H1 (cell line): Measurements from ENCODE around the gene ABHD1. TPM values are rescaled to one million over a fixed set of nuclear protein-coding genes. Genes with fewer than 3 reads are reported as not detected.
A peak's percentile ranks its signal among the peaks of the same experiment; 100 is the strongest.

Experiments used
- CTCF ChIA-PET: fragments of 300-600 bp; sonication (Branson Sonifier 250); formaldehyde crosslinking; loops from one replicate; lab custom pipeline; 2021; ENCODE audit not compliant: partially characterized antibody; lab: Charles Lee
- POLR2A ChIA-PET: fragments of 300-600 bp; sonication (Branson Sonifier 250); formaldehyde crosslinking; loops from one replicate; lab custom pipeline; 2021; ENCODE audit warnings: inconsistent platforms; ENCODE audit not compliant: partially characterized antibody; lab: Charles Lee
- DNase-seq, 2 experiments: peaks; one replicate each; pipeline versions ENCODE4 v3.0.0 to v3.0.0-alpha.2; 2010 to 2022; ENCODE audit warnings: low spot score in 2 of 2, low read depth in 1 of 2, mixed read lengths in 1 of 2
- FAIRE-seq: peaks from 2 replicates; lab custom pipeline; 2011; peaks lifted over from hg19 to GRCh38; lab: Jason Lieb, UNC
- H2AFZ ChIP-seq: 2 replicates; pipeline ENCODE4 v1.8.1; 2012; ENCODE audit warnings: low read length, inconsistent platforms
- H2AK5ac ChIP-seq: 2 replicates; pipeline ENCODE4 v1.6.1; 2013; ENCODE audit warnings: low read depth, low read length
- H2BK120ac ChIP-seq: replicated peaks from 2 replicates; pipeline ENCODE3; 2013; ENCODE audit warnings: low read depth, low read length, inconsistent platforms
- H2BK12ac ChIP-seq: 2 replicates; pipeline ENCODE4 v1.6.1; 2013; ENCODE audit warnings: low read depth, low read length
- H2BK15ac ChIP-seq: 2 replicates; pipeline ENCODE4 v1.6.1; 2013; ENCODE audit warnings: low read length
- H2BK20ac ChIP-seq: 2 replicates; pipeline ENCODE4 v1.6.1; 2013; ENCODE audit warnings: low read length
- H2BK5ac ChIP-seq: 2 replicates; pipeline ENCODE4 v1.6.1; 2013; ENCODE audit warnings: low read depth, low read length
- H3K14ac ChIP-seq: 2 replicates; pipeline ENCODE4 v1.6.1; 2013; ENCODE audit warnings: inconsistent platforms; ENCODE audit not compliant: insufficient read length
- H3K18ac ChIP-seq: 2 replicates; pipeline ENCODE4 v1.6.1; 2013; ENCODE audit warnings: low read length; ENCODE audit errors: extremely low read depth
- H3K23ac ChIP-seq: 2 replicates; pipeline ENCODE4 v1.6.1; 2013; ENCODE audit warnings: inconsistent platforms; ENCODE audit not compliant: insufficient read length
- H3K23me2 ChIP-seq: 2 replicates; pipeline ENCODE4 v1.6.1; 2013; ENCODE audit warnings: low read depth, low read length
- H3K27ac ChIP-seq: 2 replicates; pipeline ENCODE4 v1.6.1; 2011; ENCODE audit warnings: low read depth, low read length, inconsistent platforms
- H3K27me3 ChIP-seq, 4 experiments: replicated peaks in 1 of 4; 1 replicate in 1 of 4; 2 replicates in 3 of 4; pipeline versions ENCODE4 v1.6.1 to v1.8.1; 2011 to 2013; ENCODE audit warnings: low read length in 3 of 4, mild to moderate bottlenecking in 3 of 4, inconsistent platforms in 2 of 4, mixed read lengths in 2 of 4, moderate library complexity in 1 of 4; ENCODE audit not compliant: control insufficient read depth in 3 of 4, insufficient read depth in 3 of 4; ENCODE audit errors: extremely low read depth in 1 of 4
- H3K36me3 ChIP-seq, 4 experiments: 2 replicates each; pipeline versions ENCODE4 v1.6.1 to v1.8.1; 2011 to 2013; ENCODE audit warnings: mild to moderate bottlenecking in 4 of 4, low read length in 3 of 4, moderate library complexity in 2 of 4, control low read depth in 1 of 4, inconsistent platforms in 1 of 4; ENCODE audit not compliant: insufficient read depth in 4 of 4, control insufficient read depth in 2 of 4
- H3K4ac ChIP-seq: replicated peaks from 2 replicates; pipeline ENCODE3; 2013; ENCODE audit warnings: low read length, low read depth, mixed read lengths, inconsistent platforms; ENCODE audit not compliant: insufficient read length
- H3K4me1 ChIP-seq, 4 experiments: replicated peaks in 1 of 4; 1 replicate in 1 of 4; 2 replicates in 3 of 4; pipeline versions ENCODE4 v1.6.1 to v1.8.1; 2011 to 2013; ENCODE audit warnings: low read length in 3 of 4, inconsistent platforms in 2 of 4, mixed read lengths in 1 of 4; ENCODE audit not compliant: insufficient read depth in 4 of 4, control insufficient read depth in 3 of 4
- H3K4me2 ChIP-seq, 2 experiments: 2 replicates each; pipeline versions ENCODE4 v1.6.1 to v1.8.1; 2011 to 2013; ENCODE audit warnings: low read depth in 2 of 2, low read length in 2 of 2, control low read depth in 1 of 2, inconsistent platforms in 1 of 2, mild to moderate bottlenecking in 1 of 2; ENCODE audit not compliant: insufficient read depth in 1 of 2
- H3K4me3 ChIP-seq, 4 experiments: fragments of 200-600, 300-600 bp in 1 of 4; sonication (generic), shearing (Covaris generic), sonication (Bioruptor Twin) in 1 of 4; 2 replicates each; pipeline versions ENCODE4 v1.5.1 to v1.8.1; 2011 to 2016; ENCODE audit warnings: low read length in 4 of 4, low read depth in 3 of 4, control low read depth in 2 of 4, inconsistent platforms in 2 of 4, mild to moderate bottlenecking in 2 of 4, mixed read lengths in 1 of 4, moderate library complexity in 1 of 4; ENCODE audit not compliant: insufficient read depth in 2 of 4; ENCODE audit errors: extremely low read depth in 1 of 4
- H3K56ac ChIP-seq: replicated peaks from 2 replicates; pipeline ENCODE3; 2013; ENCODE audit warnings: low read depth, mild to moderate bottlenecking, mixed read lengths, low read length, inconsistent platforms; ENCODE audit not compliant: insufficient read length
- H3K79me1 ChIP-seq: 2 replicates; pipeline ENCODE4 v1.6.1; 2013; ENCODE audit warnings: low read depth, low read length, control low read depth
- H3K79me2 ChIP-seq, 2 experiments: 2 replicates each; pipeline versions ENCODE4 v1.6.1 to v1.8.1; 2012 to 2013; ENCODE audit warnings: low read length in 2 of 2, mild to moderate bottlenecking in 2 of 2, inconsistent platforms in 1 of 2; ENCODE audit not compliant: insufficient read depth in 2 of 2, control insufficient read depth in 1 of 2
- H3K9ac ChIP-seq, 4 experiments: replicated peaks in 1 of 4; 1 replicate in 1 of 4; 2 replicates in 3 of 4; pipeline versions ENCODE4 v1.6.1 to v1.8.1; 2011 to 2013; ENCODE audit warnings: low read depth in 3 of 4, low read length in 3 of 4, control low read depth in 2 of 4, mild to moderate bottlenecking in 2 of 4, moderate library complexity in 2 of 4, inconsistent platforms in 1 of 4; ENCODE audit errors: extremely low read depth in 1 of 4
- H3K9me3 ChIP-seq, 2 experiments: 2 replicates each; pipeline versions ENCODE4 v1.6.1 to v1.8.1; 2012 to 2013; ENCODE audit warnings: mild to moderate bottlenecking in 2 of 2, moderate library complexity in 2 of 2, control low read depth in 1 of 2, inconsistent platforms in 1 of 2, low read depth in 1 of 2, low read length in 1 of 2, mixed read lengths in 1 of 2; ENCODE audit not compliant: insufficient read depth in 2 of 2
- H4K20me1 ChIP-seq, 2 experiments: replicated peaks in 1 of 2; 2 replicates each; pipeline versions ENCODE3 to v1.8.1; 2011 to 2013; ENCODE audit warnings: inconsistent platforms in 2 of 2, low read length in 2 of 2, mild to moderate bottlenecking in 1 of 2; ENCODE audit not compliant: insufficient read depth in 2 of 2, control insufficient read depth in 1 of 2
- H4K5ac ChIP-seq: 2 replicates; pipeline ENCODE4 v1.6.1; 2013; ENCODE audit warnings: low read length, low read depth, mixed read lengths, inconsistent platforms; ENCODE audit not compliant: insufficient read length
- H4K8ac ChIP-seq: 2 replicates; pipeline ENCODE4 v1.8.0; 2013; ENCODE audit warnings: mild to moderate bottlenecking, moderate library complexity, low read length, inconsistent platforms; ENCODE audit not compliant: insufficient read depth; ENCODE audit errors: extremely low read depth
- H4K91ac ChIP-seq: replicated peaks from 2 replicates; pipeline ENCODE3; 2013; ENCODE audit warnings: low read length, mixed read lengths, inconsistent platforms; ENCODE audit not compliant: insufficient read length
- BRCA1 ChIP-seq: IDR thresholded peaks from 2 replicates; pipeline ENCODE4 v1.6.1; 2012; ENCODE audit warnings: low read depth, low read length, improper control_type of control experiment
- CHD1 ChIP-seq: IDR thresholded peaks from 2 replicates; pipeline ENCODE4 v1.6.1; 2012; ENCODE audit warnings: low read depth, low read length, improper control_type of control experiment
- EGR1 ChIP-seq: IDR thresholded peaks from 2 replicates; pipeline ENCODE4 v1.6.1; 2011; ENCODE audit warnings: low read depth, low read length, borderline replicate concordance
- EP300 ChIP-seq, 2 experiments: IDR thresholded peaks; 1 replicate in 1 of 2; 2 replicates in 1 of 2; pipeline ENCODE4 v1.6.1; 2011 to 2012; ENCODE audit warnings: low read depth in 2 of 2, low read length in 2 of 2, mild to moderate bottlenecking in 2 of 2, borderline replicate concordance in 1 of 2, inconsistent platforms in 1 of 2, moderate library complexity in 1 of 2
- HDAC6 ChIP-seq: IDR thresholded peaks from one replicate; pipeline ENCODE4 v1.7.1; 2012; ENCODE audit warnings: low read depth, mild to moderate bottlenecking, inconsistent platforms, low read length, moderate library complexity
- KDM5A ChIP-seq: fragments of 200-600 bp; IDR thresholded peaks from 2 replicates; pipeline ENCODE4 v1.7.1; 2012; ENCODE audit warnings: mild to moderate bottlenecking, low read length, inconsistent platforms, mixed read lengths
- POU5F1 ChIP-seq: IDR thresholded peaks from 2 replicates; pipeline ENCODE4 v1.6.1; 2011; ENCODE audit warnings: low read depth, mild to moderate bottlenecking, low read length, moderate library complexity
- RBBP5 ChIP-seq: IDR thresholded peaks from 2 replicates; pipeline ENCODE4 v1.7.1; 2012; ENCODE audit warnings: low read depth, mild to moderate bottlenecking, inconsistent platforms, low read length, moderate library complexity, borderline replicate concordance
- RXRA ChIP-seq: IDR thresholded peaks from 2 replicates; pipeline ENCODE4 v1.6.1; 2011; ENCODE audit warnings: low read depth, mild to moderate bottlenecking, low read length, moderate library complexity; ENCODE audit not compliant: insufficient read depth
- SIX5 ChIP-seq: IDR thresholded peaks from 2 replicates; pipeline ENCODE4 v1.6.1; 2011; ENCODE audit warnings: mild to moderate bottlenecking, low read depth, low read length
- YY1 ChIP-seq: IDR thresholded peaks from 2 replicates; pipeline ENCODE4 v1.6.1; 2011; ENCODE audit warnings: low read depth, mild to moderate bottlenecking, low read length
- WGBS, 2 experiments: shearing (Covaris generic) in 1 of 2; methylation state at CpG; one replicate each; pipeline versions ENCODE4 v1.1.6 to v1.1.7; 2013 to 2015; ENCODE audit warnings: low lambda C conversion rate in 2 of 2, mixed read lengths in 2 of 2, inconsistent platforms in 1 of 2, low coverage in 1 of 2, missing lambda C conversion rate in 1 of 2; ENCODE audit not compliant: insufficient replicate concordance in 2 of 2, insufficient coverage in 1 of 2, insufficient read length in 1 of 2; ENCODE audit errors: extremely low coverage in 1 of 2, missing lambda C conversion rate in 1 of 2; 5-methylcytosine and 5-hydroxymethylcytosine counted together
- polyA plus RNA-seq, 7 experiments: library from polyadenylated mRNA; depleted of rRNA in 3 of 7; stranded (reverse) in 5 of 7; unstranded in 2 of 7; fragments of >200 nt in 5 of 7; fragments of 200-250 nt in 2 of 7; gene quantifications; 1 replicate in 5 of 7; 2 replicates in 1 of 7; 4 replicates in 1 of 7; pipeline versions ENCODE4 v1.2.1 to v1.2.3, GENCODE V29; 2011 to 2013; ENCODE audit warnings: missing spikeins in 2 of 7, mixed read lengths in 2 of 7
- total RNA-seq: library from RNA; stranded (reverse); fragmentation: NEBNext Ultra II Directional; extraction: Animal tissue kit (Norgen Biotek cat#: 25700); gene quantifications from 2 replicates; pipeline ENCODE4 v1.2.1, GENCODE V29; 2021

Gene ABHD1
- total and polyA plus RNA-seq, 2 of the 8 experiments (the other 6 are each of a cell fraction or from before 2014, with no cell fraction given), result 0.20 to 1.1 TPM

GRCh38 chr2:27080603-27080936, 43.0 kb upstream of the ABHD1 start:
- CTCF ChIA-PET, result interaction anchor here (0.8 to 16.5 kb wide), 16 partner anchors 8 to 846 kb away, joined by 3 to 160 read pairs (median 4); partner anchors contain the start of genes AGBL5 and OST4
- no peak overlapping the region for H3K4me3 ChIP-seq
- H3K79me2 ChIP-seq, result no peaks in the 10 kb centered on the region
- DNase-seq (no peak), FAIRE-seq (no peak)
- H3K27ac ChIP-seq, result no peak overlapping the region
- no peaks in the 10 kb centered on the region for H3K9me3 ChIP-seq
- peak overlapping the region; percentile 43 for H2AK5ac ChIP-seq
- H2BK120ac ChIP-seq, result no peak overlapping the region
- peak overlapping the region; percentile 69; the same call in 1 of the 2 replicates for H4K8ac ChIP-seq
- WGBS, 2 experiments, result 92% methylated on average over 14 of the region's 14 CpGs; no CpG with 5 or more reads in 1 of the 2 experiments
- H3K56ac ChIP-seq, result no peak overlapping the region
- peak overlapping the region in 1 of 4 experiments; percentile 13; a peak in 1 of 7 replicates for H3K9ac ChIP-seq
- peaks cover 0 to 21% (median 14%) of the 10 kb centered on the region in 4 experiments; a peak in 6 of 7 replicates for H3K4me1 ChIP-seq
- no peak overlapping the region for H3K14ac ChIP-seq
- no peak overlapping the region for H2AFZ ChIP-seq
- peaks cover 0 to 8% (median 5%) of the 10 kb centered on the region in 4 experiments; a peak in 2 of 7 replicates for H3K27me3 ChIP-seq
- H3K79me1 ChIP-seq, result no peaks in the 10 kb centered on the region
- peak overlapping the region; percentile 12; the same call in 1 of the 2 replicates for H2BK5ac ChIP-seq
- H4K20me1 ChIP-seq, result no peaks in the 10 kb centered on the region
- H3K23me2 ChIP-seq, result peaks cover 3% of the 10 kb centered on the region; the same call in 1 of the 2 replicates
- H2BK12ac ChIP-seq, result peak overlapping the region; percentile 84; the same call in 1 of the 2 replicates
- no peak overlapping the region for H4K5ac ChIP-seq
- H3K36me3 ChIP-seq, result no peaks in the 10 kb centered on the region
- peak overlapping the region; percentile 32; the same call in 1 of the 2 replicates for H2BK20ac ChIP-seq
- peak overlapping the region; percentile 38; the same call in 1 of the 2 replicates for H3K18ac ChIP-seq
- POLR2A ChIA-PET, result interaction anchor here (0.8 to 5.7 kb wide), 8 partner anchors 8 to 264 kb away, joined by 3 to 63 read pairs (median 3); partner anchors contain the start of genes CAD and OST4
- no peak overlapping the region for H3K4ac ChIP-seq
- peak overlapping the region; percentile 88; the same call in 1 of the 2 replicates for H2BK15ac ChIP-seq
- peak overlapping the region; percentile 66 for H4K91ac ChIP-seq
- no peak overlapping the region for H3K23ac ChIP-seq
- peak overlapping the region in 1 of 2 experiments; percentile 33; a peak in 1 of 4 replicates for H3K4me2 ChIP-seq
- no peak for TF ChIP-seq HDAC6
- TF ChIP-seq SIX5, result no peak
- no peak for TF ChIP-seq BRCA1
- TF ChIP-seq EGR1, result no peak
- no peak for TF ChIP-seq RBBP5
- no peak for TF ChIP-seq POU5F1
- TF ChIP-seq CHD1, result no peak
- no peak for TF ChIP-seq KDM5A
- TF ChIP-seq YY1, result no peak
- no peak for TF ChIP-seq RXRA
- no peak for TF ChIP-seq EP300 (IDR thresholded peaks at IDR 0.05; ENCODE audit: borderline replicate concordance in 1 of 2, low read depth in 2 of 2, low read length in 2 of 2)
